ENCODE data around the gene RSPO4. TPM values are rescaled to one million over a fixed set of nuclear protein-coding genes. Genes with fewer than 3 reads are reported as not detected.

The RSPO4 gene
- total and polyA plus RNA-seq, 9 of the 15 experiments (the other 6 are each of a cell fraction or from before 2014, with no cell fraction given): 0.04 to 0.34 TPM; not detected in 7

GRCh38 chr20:967796-968742 is 34.0 kb downstream of the RSPO4 start (continued):
- TF ChIP-seq, protein P1, sequence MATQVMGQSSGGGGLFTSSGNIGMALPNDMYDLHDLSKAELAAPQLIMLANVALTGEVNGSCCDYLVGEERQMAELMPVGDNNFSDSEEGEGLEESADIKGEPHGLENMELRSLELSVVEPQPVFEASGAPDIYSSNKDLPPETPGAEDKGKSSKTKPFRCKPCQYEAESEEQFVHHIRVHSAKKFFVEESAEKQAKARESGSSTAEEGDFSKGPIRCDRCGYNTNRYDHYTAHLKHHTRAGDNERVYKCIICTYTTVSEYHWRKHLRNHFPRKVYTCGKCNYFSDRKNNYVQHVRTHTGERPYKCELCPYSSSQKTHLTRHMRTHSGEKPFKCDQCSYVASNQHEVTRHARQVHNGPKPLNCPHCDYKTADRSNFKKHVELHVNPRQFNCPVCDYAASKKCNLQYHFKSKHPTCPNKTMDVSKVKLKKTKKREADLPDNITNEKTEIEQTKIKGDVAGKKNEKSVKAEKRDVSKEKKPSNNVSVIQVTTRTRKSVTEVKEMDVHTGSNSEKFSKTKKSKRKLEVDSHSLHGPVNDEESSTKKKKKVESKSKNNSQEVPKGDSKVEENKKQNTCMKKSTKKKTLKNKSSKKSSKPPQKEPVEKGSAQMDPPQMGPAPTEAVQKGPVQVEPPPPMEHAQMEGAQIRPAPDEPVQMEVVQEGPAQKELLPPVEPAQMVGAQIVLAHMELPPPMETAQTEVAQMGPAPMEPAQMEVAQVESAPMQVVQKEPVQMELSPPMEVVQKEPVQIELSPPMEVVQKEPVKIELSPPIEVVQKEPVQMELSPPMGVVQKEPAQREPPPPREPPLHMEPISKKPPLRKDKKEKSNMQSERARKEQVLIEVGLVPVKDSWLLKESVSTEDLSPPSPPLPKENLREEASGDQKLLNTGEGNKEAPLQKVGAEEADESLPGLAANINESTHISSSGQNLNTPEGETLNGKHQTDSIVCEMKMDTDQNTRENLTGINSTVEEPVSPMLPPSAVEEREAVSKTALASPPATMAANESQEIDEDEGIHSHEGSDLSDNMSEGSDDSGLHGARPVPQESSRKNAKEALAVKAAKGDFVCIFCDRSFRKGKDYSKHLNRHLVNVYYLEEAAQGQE (IDR thresholded peaks at IDR 0.05; ENCODE audit: borderline replicate concordance): peak; percentile 91
- TF ChIP-seq, protein P1 (CRISPR knock-in tag; IDR thresholded peaks at IDR 0.05; ENCODE audit: low read depth): no peak
- TF ChIP-seq, protein P2, sequence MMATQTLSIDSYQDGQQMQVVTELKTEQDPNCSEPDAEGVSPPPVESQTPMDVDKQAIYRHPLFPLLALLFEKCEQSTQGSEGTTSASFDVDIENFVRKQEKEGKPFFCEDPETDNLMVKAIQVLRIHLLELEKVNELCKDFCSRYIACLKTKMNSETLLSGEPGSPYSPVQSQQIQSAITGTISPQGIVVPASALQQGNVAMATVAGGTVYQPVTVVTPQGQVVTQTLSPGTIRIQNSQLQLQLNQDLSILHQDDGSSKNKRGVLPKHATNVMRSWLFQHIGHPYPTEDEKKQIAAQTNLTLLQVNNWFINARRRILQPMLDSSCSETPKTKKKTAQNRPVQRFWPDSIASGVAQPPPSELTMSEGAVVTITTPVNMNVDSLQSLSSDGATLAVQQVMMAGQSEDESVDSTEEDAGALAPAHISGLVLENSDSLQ (IDR thresholded peaks at IDR 0.05): no peak
- TF ChIP-seq, protein P3, sequence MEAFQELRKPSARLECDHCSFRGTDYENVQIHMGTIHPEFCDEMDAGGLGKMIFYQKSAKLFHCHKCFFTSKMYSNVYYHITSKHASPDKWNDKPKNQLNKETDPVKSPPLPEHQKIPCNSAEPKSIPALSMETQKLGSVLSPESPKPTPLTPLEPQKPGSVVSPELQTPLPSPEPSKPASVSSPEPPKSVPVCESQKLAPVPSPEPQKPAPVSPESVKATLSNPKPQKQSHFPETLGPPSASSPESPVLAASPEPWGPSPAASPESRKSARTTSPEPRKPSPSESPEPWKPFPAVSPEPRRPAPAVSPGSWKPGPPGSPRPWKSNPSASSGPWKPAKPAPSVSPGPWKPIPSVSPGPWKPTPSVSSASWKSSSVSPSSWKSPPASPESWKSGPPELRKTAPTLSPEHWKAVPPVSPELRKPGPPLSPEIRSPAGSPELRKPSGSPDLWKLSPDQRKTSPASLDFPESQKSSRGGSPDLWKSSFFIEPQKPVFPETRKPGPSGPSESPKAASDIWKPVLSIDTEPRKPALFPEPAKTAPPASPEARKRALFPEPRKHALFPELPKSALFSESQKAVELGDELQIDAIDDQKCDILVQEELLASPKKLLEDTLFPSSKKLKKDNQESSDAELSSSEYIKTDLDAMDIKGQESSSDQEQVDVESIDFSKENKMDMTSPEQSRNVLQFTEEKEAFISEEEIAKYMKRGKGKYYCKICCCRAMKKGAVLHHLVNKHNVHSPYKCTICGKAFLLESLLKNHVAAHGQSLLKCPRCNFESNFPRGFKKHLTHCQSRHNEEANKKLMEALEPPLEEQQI (IDR thresholded peaks at IDR 0.05): no peak
- no peak for TF ChIP-seq GMEB1 (CRISPR knock-in tag; IDR thresholded peaks at IDR 0.05)
- TF ChIP-seq RHOXF2B (CRISPR knock-in tag; conservative IDR thresholded peaks at IDR 0.05): no peak
- TF ChIP-seq, protein P4, sequence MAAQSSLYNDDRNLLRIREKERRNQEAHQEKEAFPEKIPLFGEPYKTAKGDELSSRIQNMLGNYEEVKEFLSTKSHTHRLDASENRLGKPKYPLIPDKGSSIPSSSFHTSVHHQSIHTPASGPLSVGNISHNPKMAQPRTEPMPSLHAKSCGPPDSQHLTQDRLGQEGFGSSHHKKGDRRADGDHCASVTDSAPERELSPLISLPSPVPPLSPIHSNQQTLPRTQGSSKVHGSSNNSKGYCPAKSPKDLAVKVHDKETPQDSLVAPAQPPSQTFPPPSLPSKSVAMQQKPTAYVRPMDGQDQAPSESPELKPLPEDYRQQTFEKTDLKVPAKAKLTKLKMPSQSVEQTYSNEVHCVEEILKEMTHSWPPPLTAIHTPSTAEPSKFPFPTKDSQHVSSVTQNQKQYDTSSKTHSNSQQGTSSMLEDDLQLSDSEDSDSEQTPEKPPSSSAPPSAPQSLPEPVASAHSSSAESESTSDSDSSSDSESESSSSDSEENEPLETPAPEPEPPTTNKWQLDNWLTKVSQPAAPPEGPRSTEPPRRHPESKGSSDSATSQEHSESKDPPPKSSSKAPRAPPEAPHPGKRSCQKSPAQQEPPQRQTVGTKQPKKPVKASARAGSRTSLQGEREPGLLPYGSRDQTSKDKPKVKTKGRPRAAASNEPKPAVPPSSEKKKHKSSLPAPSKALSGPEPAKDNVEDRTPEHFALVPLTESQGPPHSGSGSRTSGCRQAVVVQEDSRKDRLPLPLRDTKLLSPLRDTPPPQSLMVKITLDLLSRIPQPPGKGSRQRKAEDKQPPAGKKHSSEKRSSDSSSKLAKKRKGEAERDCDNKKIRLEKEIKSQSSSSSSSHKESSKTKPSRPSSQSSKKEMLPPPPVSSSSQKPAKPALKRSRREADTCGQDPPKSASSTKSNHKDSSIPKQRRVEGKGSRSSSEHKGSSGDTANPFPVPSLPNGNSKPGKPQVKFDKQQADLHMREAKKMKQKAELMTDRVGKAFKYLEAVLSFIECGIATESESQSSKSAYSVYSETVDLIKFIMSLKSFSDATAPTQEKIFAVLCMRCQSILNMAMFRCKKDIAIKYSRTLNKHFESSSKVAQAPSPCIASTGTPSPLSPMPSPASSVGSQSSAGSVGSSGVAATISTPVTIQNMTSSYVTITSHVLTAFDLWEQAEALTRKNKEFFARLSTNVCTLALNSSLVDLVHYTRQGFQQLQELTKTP (IDR thresholded peaks at IDR 0.05; ENCODE audit: low read depth in 1 of 2, partially characterized antibody in 2 of 2): peak in 1 of 2 experiments; percentile 43
- TF ChIP-seq HDGF (IDR thresholded peaks at IDR 0.05): no peak
